Central memory CD8-positive, alpha-beta T cell (primary cell): ENCODE data around the gene GLOD4.
"Not testable (repeated sequence)": the region's sequence is repeated elsewhere in the genome, so short reads cannot be mapped to it uniquely, and the experiment has no call there.

ENCODE experiments used
- ATAC-seq: fragments of 150-1000 bp; cut with Tn5 transposase; replicated peaks from 2 replicates; pipeline ENCODE4 v1.10.0; 2022; ENCODE audit warnings: mild to moderate bottlenecking, moderate FRiP score, moderate number of reproducible peaks; ENCODE audit not compliant: poor library complexity, severe bottlenecking; ENCODE audit errors: extremely low read depth
- DNase-seq, 2 donors: peaks; one replicate each; pipeline ENCODE4 v3.0.0; 2021; ENCODE audit warnings: low spot score in 2 of 2
- H3K27ac Mint-ChIP-seq: one replicate; pipeline ENCODE4 v1.8.0; 2022; ENCODE audit warnings: low read depth, mild to moderate bottlenecking, moderate library complexity, mixed read lengths
- H3K27me3 Mint-ChIP-seq: one replicate; pipeline ENCODE4 v1.8.0; 2022; ENCODE audit warnings: mixed read lengths
- H3K36me3 Mint-ChIP-seq: one replicate; pipeline ENCODE4 v1.8.0; 2022; ENCODE audit warnings: mild to moderate bottlenecking, moderate library complexity, mixed read lengths; ENCODE audit not compliant: insufficient read depth
- H3K4me1 Mint-ChIP-seq: one replicate; pipeline ENCODE4 v1.8.0; 2022; ENCODE audit warnings: mixed read lengths
- H3K4me3 Mint-ChIP-seq: one replicate; pipeline ENCODE4 v1.8.0; 2022; ENCODE audit warnings: mild to moderate bottlenecking, moderate library complexity, mixed read lengths
- H3K9me3 Mint-ChIP-seq: one replicate; pipeline ENCODE4 v1.8.0; 2022; ENCODE audit warnings: mixed read lengths

GLOD4 gene

GRCh38 chr17:787641-788221, 5.7 kb upstream of the GLOD4 start:
- Mint-ChIP-seq H3K36me3 (peaks cover 31% of the 10 kb centered on the region), H3K27me3 (no peaks in the 10 kb centered on the region), H3K4me3 (no peak overlapping the region), H3K4me1 (peaks cover 11% of the 10 kb centered on the region), H3K27ac (no peak overlapping the region), H3K9me3 (no peaks in the 10 kb centered on the region)
- ATAC-seq (no peak), DNase-seq (no peak)

- not testable (repeated sequence) for H3K9me3 Mint-ChIP-seq, ATAC-seq, H3K27ac Mint-ChIP-seq, H3K4me3 Mint-ChIP-seq, H3K27me3 Mint-ChIP-seq, DNase-seq
- peaks cover 20% of the 10 kb centered on the region for H3K4me1 Mint-ChIP-seq
- peaks cover 43% of the 10 kb centered on the region for H3K36me3 Mint-ChIP-seq
Measured at GRCh38 chr17:785901-786300, 3.8 kb upstream of the GLOD4 start.

- peak overlapping the region; percentile 97 for H3K4me3 Mint-ChIP-seq
- no peaks in the 10 kb centered on the region for H3K27me3 Mint-ChIP-seq
- no peak for ATAC-seq
- peaks cover 25% of the 10 kb centered on the region for H3K4me1 Mint-ChIP-seq
- no peaks in the 10 kb centered on the region for H3K9me3 Mint-ChIP-seq
- peaks cover 37% of the 10 kb centered on the region for H3K36me3 Mint-ChIP-seq
- H3K27ac Mint-ChIP-seq, result no peak overlapping the region
- DNase-seq, result no peak
Measured at GRCh38 chr17:784143-784542, 2.1 kb upstream of the GLOD4 start.

- H3K4me1 Mint-ChIP-seq, result peaks cover 32% of the 10 kb centered on the region
Measured at GRCh38 chr17:778096-778495, 4.0 kb downstream of the GLOD4 start.

GRCh38 chr17:774313-774584, 7.8 kb downstream of the GLOD4 start:
- DNase-seq (no peak), ATAC-seq (no peak)
- Mint-ChIP-seq H3K4me1 (peaks cover 12% of the 10 kb centered on the region), H3K27ac (no peak overlapping the region), H3K36me3 (peaks cover 71% of the 10 kb centered on the region), H3K27me3 (no peaks in the 10 kb centered on the region), H3K4me3 (no peak overlapping the region), H3K9me3 (no peaks in the 10 kb centered on the region)

More at GRCh38 chr17:778096-778495, 4.0 kb downstream of the GLOD4 start:
- Mint-ChIP-seq H3K4me3 (no peak overlapping the region), H3K36me3 (peaks cover 56% of the 10 kb centered on the region), H3K27me3 (no peaks in the 10 kb centered on the region), H3K9me3 (no peaks in the 10 kb centered on the region), H3K27ac (no peak overlapping the region)
- DNase-seq (no peak), ATAC-seq (no peak)

- Mint-ChIP-seq H3K4me3 (no peak overlapping the region), H3K9me3 (no peaks in the 10 kb centered on the region), H3K27ac (peak overlapping the region; percentile 41), H3K4me1 (peaks cover 12% of the 10 kb centered on the region), H3K27me3 (no peaks in the 10 kb centered on the region), H3K36me3 (peaks cover 75% of the 10 kb centered on the region)
- DNase-seq (no peak), ATAC-seq (no peak)
Measured at GRCh38 chr17:773467-774312, 8.4 kb downstream of the GLOD4 start.

- H3K36me3 Mint-ChIP-seq, result peaks cover 77% of the 10 kb centered on the region
- no peaks in the 10 kb centered on the region for H3K27me3 Mint-ChIP-seq
- no peak overlapping the region for H3K4me3 Mint-ChIP-seq
- ATAC-seq, result no peak
- DNase-seq, result no peak
- no peaks in the 10 kb centered on the region for H3K9me3 Mint-ChIP-seq
- peaks cover 15% of the 10 kb centered on the region for H3K4me1 Mint-ChIP-seq
- H3K27ac Mint-ChIP-seq, result no peak overlapping the region
Measured at GRCh38 chr17:773016-773415, 9.1 kb downstream of the GLOD4 start.

GRCh38 chr17:767076-767475, 15.0 kb downstream of the GLOD4 start:
- H3K36me3 Mint-ChIP-seq, result peaks cover 72% of the 10 kb centered on the region
- ATAC-seq, result no peak
- no peak overlapping the region for H3K4me3 Mint-ChIP-seq
- H3K27ac Mint-ChIP-seq, result peak overlapping the region; percentile 79
- no peaks in the 10 kb centered on the region for H3K27me3 Mint-ChIP-seq
- peaks cover 13% of the 10 kb centered on the region for H3K4me1 Mint-ChIP-seq
- DNase-seq, result no peak
- no peaks in the 10 kb centered on the region for H3K9me3 Mint-ChIP-seq

GRCh38 chr17:760371-760770, 21.7 kb downstream of the GLOD4 start:
- DNase-seq, result no peak
- Mint-ChIP-seq H3K4me1 (no peaks in the 10 kb centered on the region), H3K9me3 (no peaks in the 10 kb centered on the region), H3K4me3 (no peak overlapping the region), H3K27me3 (no peaks in the 10 kb centered on the region), H3K36me3 (peaks cover 51% of the 10 kb centered on the region), H3K27ac (no peak overlapping the region)
- no peak for ATAC-seq

GRCh38 chr17:759964-760363, 22.1 kb downstream of the GLOD4 start:
- Mint-ChIP-seq H3K36me3 (peaks cover 47% of the 10 kb centered on the region), H3K27ac (no peak overlapping the region), H3K27me3 (no peaks in the 10 kb centered on the region), H3K4me1 (no peaks in the 10 kb centered on the region), H3K4me3 (no peak overlapping the region), H3K9me3 (no peaks in the 10 kb centered on the region)
- no peak for DNase-seq
- ATAC-seq, result no peak

- peaks cover 34% of the 10 kb centered on the region for H3K36me3 Mint-ChIP-seq
- not testable (repeated sequence) for ATAC-seq
Measured at GRCh38 chr17:756010-756567, 26.0 kb downstream of the GLOD4 start.

GRCh38 chr17:755319-755961, 26.6 kb downstream of the GLOD4 start:
- not testable (repeated sequence) for H3K9me3 Mint-ChIP-seq, ATAC-seq, H3K4me3 Mint-ChIP-seq, DNase-seq, H3K27ac Mint-ChIP-seq, H3K27me3 Mint-ChIP-seq
- Mint-ChIP-seq H3K4me1 (peaks cover 21% of the 10 kb centered on the region), H3K36me3 (peaks cover 34% of the 10 kb centered on the region)

More at GRCh38 chr17:756010-756567, 26.0 kb downstream of the GLOD4 start:
- not testable (repeated sequence) for H3K27ac Mint-ChIP-seq, H3K9me3 Mint-ChIP-seq, DNase-seq, H3K27me3 Mint-ChIP-seq, H3K4me3 Mint-ChIP-seq
- H3K4me1 Mint-ChIP-seq, result peaks cover 14% of the 10 kb centered on the region
